ENCODE data around the gene EFHD2. TPM values are rescaled to one million over a fixed set of nuclear protein-coding genes. Genes with fewer than 3 reads are reported as not detected.
A peak's percentile ranks its signal among the peaks of the same experiment; 100 is the strongest.

EFHD2 gene
- total and polyA plus RNA-seq, 2 of the 8 experiments (the other 6 are each of a cell fraction or from before 2014, with no cell fraction given): 24.4 to 25.1 TPM

DNA sequence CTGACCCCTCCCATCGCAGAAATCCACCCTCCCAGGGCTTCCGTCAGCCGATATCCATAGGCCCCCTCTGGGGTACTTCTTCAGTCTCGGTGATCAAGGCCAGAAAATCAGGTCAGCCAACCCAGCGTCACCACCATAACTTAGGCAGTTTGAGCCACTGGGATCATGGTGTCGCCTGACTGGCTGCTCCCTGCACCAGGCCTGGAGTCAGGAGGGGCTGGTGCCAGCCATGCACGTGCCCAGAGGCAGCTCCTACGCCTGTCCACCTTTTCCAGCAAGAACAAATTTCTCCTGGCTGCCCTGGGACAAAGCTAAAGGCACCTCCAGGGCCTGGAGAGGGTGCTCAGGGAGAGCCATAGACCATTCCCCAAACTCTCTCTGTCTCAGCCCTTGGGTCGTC, 23.8 kb downstream of the EFHD2 start:
- H4K20me1 ChIP-seq (replicated peaks in 1 of 2; ENCODE audit: control insufficient read depth in 1 of 2, insufficient read depth in 2 of 2, low read length in 2 of 2): peaks cover 0 to 2% of the 10 kb centered on the region in 2 experiments
- no peaks in the 10 kb centered on the region for H3K79me2 ChIP-seq (ENCODE audit: control insufficient read depth in 1 of 2, insufficient read depth in 2 of 2, low read length in 2 of 2)
- H3K9ac ChIP-seq (replicated peaks in 1 of 4; ENCODE audit: extremely low read depth in 1 of 4, low read depth in 3 of 4, low read length in 3 of 4): no peak overlapping the region
- no peak overlapping the region for H2BK5ac ChIP-seq (ENCODE audit: low read depth, low read length)
- H3K18ac ChIP-seq (ENCODE audit: extremely low read depth, low read length): no peak overlapping the region
- H2AK5ac ChIP-seq (ENCODE audit: low read depth, low read length): no peak overlapping the region
- H3K23ac ChIP-seq (ENCODE audit: insufficient read length): no peak overlapping the region
- FAIRE-seq (no peak), DNase-seq (ENCODE audit: low read depth in 1 of 2, low spot score in 2 of 2) (no peak)
- H2AFZ ChIP-seq (ENCODE audit: low read length): no peak overlapping the region
- H3K27me3 ChIP-seq (replicated peaks in 1 of 4; ENCODE audit: control insufficient read depth in 3 of 4, extremely low read depth in 1 of 4, insufficient read depth in 3 of 4, low read length in 3 of 4): no peaks in the 10 kb centered on the region; a peak in 1 of 7 replicates
- peaks cover 2% of the 10 kb centered on the region; the same call in 1 of the 2 replicates for H3K23me2 ChIP-seq (ENCODE audit: low read depth, low read length)
- H3K36me3 ChIP-seq (ENCODE audit: control insufficient read depth in 2 of 4, insufficient read depth in 4 of 4, low read length in 3 of 4): no peaks in the 10 kb centered on the region; a peak in 1 of 8 replicates
- H3K4me1 ChIP-seq (replicated peaks in 1 of 4; ENCODE audit: control insufficient read depth in 3 of 4, insufficient read depth in 4 of 4, low read length in 3 of 4): no peaks in the 10 kb centered on the region; a peak in 3 of 7 replicates
- H3K4me3 ChIP-seq (ENCODE audit: extremely low read depth in 1 of 4, insufficient read depth in 2 of 4, low read depth in 3 of 4, low read length in 4 of 4): no peak overlapping the region
- no peak overlapping the region for H4K8ac ChIP-seq (ENCODE audit: extremely low read depth, insufficient read depth, low read length)
- H2BK12ac ChIP-seq (ENCODE audit: low read depth, low read length): no peak overlapping the region
- ChIA-PET CTCF (ENCODE audit: partially characterized antibody) (interaction anchor here (1.2 to 16.9 kb wide), 4 partner anchors 8 to 110 kb away, joined by 4 to 170 read pairs (median 12); no protein-coding TSS in a partner anchor), POLR2A (ENCODE audit: partially characterized antibody) (no interaction called here)
- no peak overlapping the region for H3K4me2 ChIP-seq (ENCODE audit: insufficient read depth in 1 of 2, low read depth in 2 of 2, low read length in 2 of 2)
- H2BK120ac ChIP-seq (replicated peaks; ENCODE audit: low read depth, low read length): no peak overlapping the region
- no peak overlapping the region for H2BK20ac ChIP-seq (ENCODE audit: low read length)
- H2BK15ac ChIP-seq (ENCODE audit: low read length): no peak overlapping the region
- H3K27ac ChIP-seq (ENCODE audit: low read depth, low read length): no peak overlapping the region
- H3K9me3 ChIP-seq (ENCODE audit: insufficient read depth in 2 of 2, low read depth in 1 of 2, low read length in 1 of 2): no peaks in the 10 kb centered on the region
- no peak overlapping the region for H4K5ac ChIP-seq (ENCODE audit: insufficient read length, low read depth, low read length)
- H3K79me1 ChIP-seq (ENCODE audit: low read depth, low read length): no peaks in the 10 kb centered on the region
- no peak for TF ChIP-seq EGR1 (IDR thresholded peaks at IDR 0.05; ENCODE audit: borderline replicate concordance, low read depth, low read length)
- TF ChIP-seq KDM5A (IDR thresholded peaks at IDR 0.05; ENCODE audit: low read length): no peak
- TF ChIP-seq TBP (IDR thresholded peaks at IDR 0.05; ENCODE audit: low read depth, low read length): peak; percentile 78
- no peak for TF ChIP-seq SIRT6 (IDR thresholded peaks at IDR 0.05; ENCODE audit: low read length)
- H3K4ac ChIP-seq (replicated peaks; ENCODE audit: insufficient read length, low read depth, low read length): no peak overlapping the region
- no peak overlapping the region for H4K91ac ChIP-seq (replicated peaks; ENCODE audit: insufficient read length, low read length)
- 81% methylated on average over 9 of the region's 9 CpGs; no CpG with 5 or more reads in 1 of the 2 experiments for WGBS, 2 experiments (ENCODE audit: extremely low coverage in 1 of 2, insufficient coverage in 1 of 2, insufficient read length in 1 of 2, insufficient replicate concordance in 2 of 2, low coverage in 1 of 2, low lambda C conversion rate in 2 of 2, missing lambda C conversion rate in 1 of 2)
- H3K14ac ChIP-seq (ENCODE audit: insufficient read length): no peak overlapping the region
- H3K56ac ChIP-seq (replicated peaks; ENCODE audit: insufficient read length, low read depth, low read length): no peak overlapping the region

All from H1 (cell line).